ENCODE results near the gene ATP6V1C2.
A peak's percentile ranks its signal among the peaks of the same experiment; 100 is the strongest.
"Not testable (repeated sequence)": the region's sequence is repeated elsewhere in the genome, so short reads cannot be mapped to it uniquely, and the experiment has no call there.

The ATP6V1C2 gene

DNA sequence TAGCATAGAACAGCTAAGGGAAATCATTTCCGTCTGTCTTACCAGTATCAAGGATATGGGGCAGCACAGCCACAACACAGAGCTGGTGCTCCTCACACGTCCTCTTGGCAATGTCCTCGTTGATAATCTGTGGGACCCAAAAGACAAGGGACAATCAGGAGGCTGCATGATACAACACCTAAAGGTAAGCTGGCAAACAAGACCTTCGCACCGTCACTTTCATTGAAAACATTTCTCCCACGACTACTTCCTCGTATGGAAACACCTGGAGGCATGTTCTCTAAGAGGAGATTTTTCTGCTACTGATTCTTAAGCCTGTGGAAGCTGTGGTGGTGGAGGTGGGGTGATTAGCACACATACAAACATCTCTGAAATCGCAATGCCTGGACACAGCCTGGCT, 67.4 kb downstream of the ATP6V1C2 start:
- no peak for DNase-seq

DNA sequence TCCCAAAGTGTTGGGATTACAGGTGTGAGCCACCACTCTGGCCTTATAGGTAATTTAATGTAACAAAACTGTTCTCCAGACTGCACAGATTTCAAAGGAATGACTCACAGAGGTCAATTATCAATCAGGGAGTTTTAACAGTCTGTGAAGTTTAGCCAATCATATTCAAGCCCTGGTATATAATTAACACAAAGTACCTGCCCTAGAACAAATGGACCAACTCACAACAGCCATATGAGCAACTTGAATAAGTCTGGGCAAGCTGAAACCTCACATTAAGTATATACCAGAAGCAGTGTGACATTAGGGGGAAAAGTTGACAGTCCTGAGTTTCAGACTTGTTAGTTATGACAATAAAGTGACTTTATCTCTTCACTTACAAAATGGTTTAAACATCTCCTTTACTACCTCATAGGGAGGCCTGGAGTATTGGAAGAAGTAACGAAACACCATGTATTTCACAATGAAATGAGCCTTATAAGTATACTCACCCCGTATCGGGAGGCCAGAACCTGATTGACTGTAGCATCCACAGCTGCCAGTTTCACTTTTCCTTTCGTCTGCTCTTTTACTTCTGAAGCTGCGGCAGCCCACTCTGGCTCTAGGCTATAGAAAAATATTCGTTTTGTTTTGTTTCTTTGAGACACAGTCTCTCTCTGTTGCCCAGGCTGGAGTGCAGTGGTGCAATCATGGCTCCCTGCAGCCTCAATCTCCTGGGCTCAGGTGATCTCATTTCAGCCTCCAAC, 69.0 kb downstream of the ATP6V1C2 start:
- DNase-seq, result no peak

DNA sequence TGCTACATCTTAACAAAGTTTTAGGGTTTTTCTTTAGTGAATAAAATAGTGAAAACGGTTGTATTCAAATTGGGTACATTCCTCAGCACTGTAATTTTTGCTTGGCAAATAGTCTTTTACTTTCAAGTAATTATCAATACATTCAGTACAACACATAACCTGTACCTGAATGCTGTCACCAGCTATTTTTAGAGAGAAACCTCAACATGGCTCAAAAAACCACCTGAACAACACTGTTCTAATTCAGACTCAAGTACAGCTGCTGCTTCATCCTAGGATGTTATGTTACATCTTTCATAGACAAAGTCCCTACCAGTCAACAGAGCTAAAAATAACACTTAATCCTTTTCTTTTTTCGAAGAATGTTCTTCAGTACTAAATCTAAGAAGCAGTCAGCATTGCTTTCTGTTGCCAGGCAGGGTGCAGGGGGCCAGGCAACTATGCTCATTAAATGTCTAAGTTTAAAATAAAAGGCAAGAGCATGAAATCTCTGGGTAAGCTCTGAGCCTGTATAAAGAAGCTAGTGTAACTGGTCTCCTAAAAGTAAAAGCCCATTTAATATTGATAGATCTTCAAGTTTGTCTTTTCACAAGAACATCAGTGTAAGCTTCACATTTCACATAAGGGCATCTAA, 70.7 kb downstream of the ATP6V1C2 start:
- DNase-seq, result no peak

DNA sequence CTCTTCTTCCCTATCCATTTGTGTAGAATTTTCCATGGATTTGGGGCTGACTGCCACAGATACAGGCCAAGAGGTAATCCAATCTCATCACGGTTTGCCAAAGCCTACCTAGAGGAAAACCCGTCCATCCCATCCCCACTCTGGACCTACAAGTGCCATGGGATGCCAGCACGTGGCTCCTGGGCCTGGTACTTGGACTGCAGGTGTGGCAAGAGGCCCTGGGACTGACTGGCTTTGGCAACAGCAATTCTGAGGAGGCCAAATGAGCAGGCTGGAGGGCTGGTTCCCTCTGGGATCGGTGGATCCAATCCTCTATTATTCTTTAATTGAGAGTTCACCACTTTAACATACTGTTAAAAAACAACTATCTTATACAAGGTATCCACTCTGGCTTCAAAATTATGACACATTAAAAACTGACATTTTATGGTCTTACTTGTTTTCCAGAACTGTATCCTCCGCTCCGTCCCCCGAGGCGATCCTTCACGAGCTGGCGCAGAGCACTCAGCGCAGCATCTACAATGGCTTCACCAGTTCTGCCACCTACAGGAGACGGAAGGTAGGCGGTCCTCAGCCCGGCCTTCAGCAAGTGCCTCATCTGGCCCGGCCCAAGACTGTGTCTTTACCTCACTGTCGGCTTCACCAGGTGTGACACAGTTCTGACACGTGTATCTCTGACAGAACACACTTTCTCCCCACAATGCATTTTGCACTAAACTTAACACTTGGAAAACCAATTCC, 71.4 kb downstream of the ATP6V1C2 start:
- DNase-seq, result no peak

DNA sequence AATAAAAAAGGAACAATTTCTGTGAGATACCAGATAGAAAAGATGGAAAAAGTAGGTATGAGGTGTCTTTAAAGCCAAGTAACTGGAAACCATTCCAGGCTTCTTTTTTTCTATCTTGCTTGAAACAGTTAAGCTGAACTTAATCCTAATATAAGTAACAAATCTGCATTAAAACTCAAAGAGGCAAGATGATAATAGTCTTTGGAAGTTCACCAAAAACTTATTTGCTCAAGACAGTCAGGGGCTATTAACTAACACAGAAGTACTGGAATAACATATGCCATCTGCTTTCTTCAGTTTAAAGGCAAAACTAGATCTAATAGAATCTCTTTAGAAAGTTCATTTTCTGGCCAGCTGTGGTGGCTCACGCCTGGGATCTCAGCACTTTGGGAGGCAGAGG, 72.4 kb downstream of the ATP6V1C2 start:
- no peak for DNase-seq

DNA sequence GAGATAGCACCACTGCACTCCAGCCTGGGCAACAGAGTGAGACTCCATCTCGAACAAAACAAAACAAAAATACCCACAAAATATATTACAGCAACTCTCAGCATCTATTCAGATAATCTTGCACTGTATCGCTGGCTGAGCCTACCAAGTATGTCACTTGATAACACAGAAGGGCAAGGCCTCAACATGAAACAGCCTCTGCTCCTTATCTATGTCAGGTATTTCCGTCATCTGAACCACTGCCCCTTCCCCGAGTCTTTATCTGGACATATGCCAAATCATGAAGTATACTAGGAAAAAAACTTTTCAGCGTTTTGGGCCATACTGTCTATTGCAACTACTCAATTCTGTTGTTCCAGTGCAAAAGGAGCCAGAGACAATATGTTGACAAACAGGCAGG, 73.4 kb downstream of the ATP6V1C2 start:
- no peak for DNase-seq

DNA sequence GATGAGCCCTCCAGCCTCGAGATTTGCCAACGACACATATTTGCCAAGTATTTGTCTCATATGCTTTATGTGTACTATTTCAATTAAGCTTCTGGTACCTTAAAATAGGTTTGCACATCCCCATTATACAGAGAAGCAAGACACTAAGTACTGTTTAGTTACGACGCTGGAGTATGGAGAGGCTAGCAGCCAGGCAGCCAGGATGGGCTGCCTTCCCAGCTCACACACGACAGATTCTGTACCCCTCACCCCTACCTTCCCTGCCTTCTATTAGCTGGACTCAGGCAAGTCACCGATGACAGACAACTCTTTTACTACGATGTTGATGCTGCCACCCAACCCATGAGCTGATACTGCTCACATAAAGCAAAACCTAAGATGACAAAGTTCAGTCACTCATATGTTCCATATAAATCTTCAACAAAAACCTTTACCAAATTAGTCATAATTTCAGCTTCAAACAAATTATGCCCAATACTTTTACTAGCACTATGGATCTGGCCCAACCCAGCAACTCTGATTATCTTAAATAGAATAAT, 74.1 kb downstream of the ATP6V1C2 start:
- DNase-seq, result no peak

DNA sequence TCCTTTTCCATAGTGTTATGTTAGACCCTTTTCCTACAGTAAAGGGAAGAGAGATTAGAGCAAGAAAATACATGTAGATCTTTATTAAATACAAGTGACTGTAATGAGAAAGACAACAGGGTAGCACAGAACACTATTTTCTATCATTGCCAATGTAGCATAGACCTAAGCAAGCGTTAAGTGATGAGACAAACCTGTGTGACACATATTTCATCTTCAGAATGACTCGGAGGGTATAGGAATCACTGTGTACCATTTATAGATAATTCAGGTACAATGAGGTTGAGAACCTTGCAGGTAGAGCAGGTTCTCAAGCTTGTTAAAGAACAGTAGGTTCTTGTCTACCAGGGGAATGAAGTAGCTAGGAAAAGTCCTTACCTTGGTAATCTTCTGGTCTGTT, 75.3 kb downstream of the ATP6V1C2 start:
- DNase-seq, result no peak

DNA sequence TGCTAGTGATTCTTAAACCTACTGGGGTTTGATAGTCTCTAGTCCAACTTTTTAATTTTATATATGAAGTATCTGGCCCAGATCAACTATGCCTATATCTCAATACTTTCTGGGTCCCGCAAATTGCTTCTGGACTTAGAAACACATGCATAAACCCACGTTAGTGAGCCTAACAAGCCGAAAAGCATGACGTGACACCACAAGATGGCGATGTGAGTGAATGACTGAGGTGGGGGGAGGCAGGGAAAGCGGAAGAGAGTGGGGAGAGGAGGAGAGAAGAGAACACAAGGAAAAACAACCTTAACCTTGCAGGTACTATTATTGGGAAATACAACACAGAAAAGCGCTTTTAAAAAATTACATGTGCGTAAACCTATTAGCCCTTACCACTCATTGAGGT, 77.4 kb downstream of the ATP6V1C2 start:
- no peak for DNase-seq

DNA sequence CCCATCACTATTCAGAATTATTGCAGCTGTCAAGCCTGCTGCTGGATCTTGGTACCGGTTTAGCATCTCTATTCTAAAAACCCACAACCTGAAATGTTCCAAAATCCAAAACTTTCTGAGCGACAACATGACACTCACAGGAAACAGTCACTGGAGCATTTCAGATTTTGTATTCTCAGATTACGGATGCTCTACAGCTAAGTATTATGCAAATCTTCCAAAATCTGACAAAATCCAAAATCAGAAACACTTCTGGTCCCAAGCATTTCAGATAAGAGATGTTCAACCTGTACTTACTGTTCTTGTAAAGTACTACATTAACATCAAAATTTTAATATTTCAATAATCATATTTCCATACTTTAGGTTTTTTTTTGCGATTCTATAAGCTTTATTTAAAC, 78.7 kb downstream of the ATP6V1C2 start:
- DNase-seq, result no peak

DNA sequence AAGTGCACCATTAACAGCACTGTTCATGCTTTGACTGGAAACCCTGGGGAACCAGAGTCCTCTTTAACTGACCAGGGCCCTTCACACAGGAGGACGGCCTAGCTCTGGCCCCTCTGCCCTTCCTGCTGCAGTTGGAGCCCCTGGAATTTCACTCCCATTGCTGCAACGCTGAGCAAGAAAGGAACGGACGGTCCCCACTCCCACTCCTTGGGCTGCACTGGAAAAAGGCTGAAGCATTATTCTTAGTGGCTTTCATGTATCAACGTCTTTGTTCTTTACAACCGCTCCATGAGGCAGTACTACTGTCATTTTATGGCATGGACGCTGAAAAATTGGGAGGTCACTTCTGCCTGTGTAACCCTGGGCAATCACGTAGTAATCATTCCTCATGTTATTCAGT, 81.2 kb downstream of the ATP6V1C2 start:
- DNase-seq, result no peak

DNA sequence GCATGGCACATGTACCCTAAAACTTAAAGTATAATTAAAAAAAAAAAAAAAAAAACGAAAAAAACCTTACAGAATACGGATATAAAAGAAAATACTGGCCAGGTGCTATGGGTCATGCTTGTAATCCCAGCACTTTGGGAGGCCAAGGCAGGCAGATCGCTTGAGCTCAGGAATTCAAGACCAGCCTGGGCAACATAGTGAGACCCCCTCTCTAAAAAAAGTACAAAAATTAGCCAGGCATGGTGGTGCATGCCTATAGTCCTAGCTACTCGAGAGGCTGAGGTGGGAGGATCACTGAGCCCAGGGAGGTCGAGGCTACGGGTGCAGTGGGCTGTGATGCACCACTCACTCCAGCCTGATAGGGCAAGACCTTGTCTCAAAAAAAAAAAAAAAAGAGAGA, 84.6 kb downstream of the ATP6V1C2 start:
- DNase-seq, result not testable (repeated sequence)

DNA sequence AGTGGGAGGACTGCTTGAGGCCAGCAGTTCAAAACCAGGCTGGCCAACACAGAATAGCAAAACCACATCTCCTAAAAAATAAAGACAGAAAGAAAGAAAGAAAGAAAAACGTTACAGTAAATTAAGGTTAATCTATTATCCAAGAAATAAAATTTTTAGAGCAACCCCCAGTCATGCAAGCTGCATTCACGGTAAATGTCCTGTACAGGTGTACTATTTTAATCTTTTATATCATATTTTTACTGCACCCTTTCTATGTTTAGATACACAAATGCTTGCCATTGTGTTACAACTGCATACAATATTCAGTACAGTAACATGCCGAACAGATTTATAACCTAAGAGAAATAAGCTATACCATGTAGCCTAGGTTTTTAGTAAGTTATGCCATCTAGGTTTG, 85.1 kb downstream of the ATP6V1C2 start:
- DNase-seq, result no peak

DNA sequence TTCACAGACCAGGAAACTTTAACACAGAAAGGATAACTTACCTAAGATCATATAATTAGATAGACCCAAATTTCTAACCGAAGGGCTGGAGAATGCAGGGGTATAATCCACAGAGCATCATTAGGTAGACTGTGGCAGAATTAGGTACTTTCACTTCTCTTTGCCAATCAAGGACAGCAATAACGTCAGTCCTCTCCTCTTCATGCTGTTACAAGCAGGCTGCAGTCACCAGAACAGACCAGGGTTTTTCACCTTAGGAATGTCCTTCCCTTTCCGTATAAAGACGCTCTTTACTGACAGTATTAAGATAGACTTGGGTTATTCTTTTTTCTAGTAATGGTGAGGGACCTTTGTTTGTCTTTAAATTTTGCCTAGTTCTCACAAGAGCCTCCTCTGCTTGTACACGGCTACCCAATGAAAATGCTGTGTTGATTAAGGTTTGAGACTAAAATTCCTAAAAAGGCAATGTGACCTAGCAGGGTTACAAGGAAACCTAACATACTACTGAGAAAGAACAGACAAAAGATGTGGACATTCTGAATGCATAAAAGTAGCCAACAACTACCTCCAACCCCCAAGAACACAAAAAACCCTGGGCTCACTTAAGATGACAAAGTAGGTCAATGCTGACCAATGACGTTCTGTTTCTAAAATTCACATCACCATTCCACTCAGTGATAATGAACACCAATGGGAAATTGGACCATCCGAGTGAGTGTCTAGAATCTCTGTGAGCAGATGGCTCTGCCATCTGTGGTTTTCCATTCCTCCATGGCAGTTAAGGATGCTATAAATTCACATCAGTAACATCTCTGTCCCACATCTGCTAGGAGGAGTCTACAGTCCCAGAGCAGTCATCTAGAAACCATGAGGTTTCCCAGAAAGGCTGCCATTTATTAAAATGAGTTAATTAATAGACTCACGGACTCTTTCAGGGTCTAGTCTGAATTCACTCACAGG, 89.1 kb downstream of the ATP6V1C2 start:
- no peak for DNase-seq

DNA sequence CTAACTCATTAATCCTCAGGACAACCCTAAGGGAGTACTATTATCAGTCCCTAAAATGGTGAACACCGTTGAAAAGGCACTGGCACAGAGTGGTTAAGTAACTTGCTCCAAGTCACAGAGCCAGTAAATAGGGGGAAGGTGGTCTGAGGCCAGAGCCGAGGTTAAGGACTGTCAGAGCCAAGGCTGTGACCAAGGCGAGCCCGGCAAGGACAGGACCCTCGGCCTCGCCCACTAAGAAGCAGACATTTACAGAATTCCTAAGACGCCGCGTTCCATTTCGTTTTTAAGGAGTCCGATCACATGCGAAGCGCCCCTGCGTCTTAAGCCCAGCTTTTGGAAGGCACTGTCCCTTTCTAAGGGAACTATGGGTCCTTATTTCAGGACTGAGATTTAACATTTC, 90.1 kb downstream of the ATP6V1C2 start:
- no peak for DNase-seq

DNA sequence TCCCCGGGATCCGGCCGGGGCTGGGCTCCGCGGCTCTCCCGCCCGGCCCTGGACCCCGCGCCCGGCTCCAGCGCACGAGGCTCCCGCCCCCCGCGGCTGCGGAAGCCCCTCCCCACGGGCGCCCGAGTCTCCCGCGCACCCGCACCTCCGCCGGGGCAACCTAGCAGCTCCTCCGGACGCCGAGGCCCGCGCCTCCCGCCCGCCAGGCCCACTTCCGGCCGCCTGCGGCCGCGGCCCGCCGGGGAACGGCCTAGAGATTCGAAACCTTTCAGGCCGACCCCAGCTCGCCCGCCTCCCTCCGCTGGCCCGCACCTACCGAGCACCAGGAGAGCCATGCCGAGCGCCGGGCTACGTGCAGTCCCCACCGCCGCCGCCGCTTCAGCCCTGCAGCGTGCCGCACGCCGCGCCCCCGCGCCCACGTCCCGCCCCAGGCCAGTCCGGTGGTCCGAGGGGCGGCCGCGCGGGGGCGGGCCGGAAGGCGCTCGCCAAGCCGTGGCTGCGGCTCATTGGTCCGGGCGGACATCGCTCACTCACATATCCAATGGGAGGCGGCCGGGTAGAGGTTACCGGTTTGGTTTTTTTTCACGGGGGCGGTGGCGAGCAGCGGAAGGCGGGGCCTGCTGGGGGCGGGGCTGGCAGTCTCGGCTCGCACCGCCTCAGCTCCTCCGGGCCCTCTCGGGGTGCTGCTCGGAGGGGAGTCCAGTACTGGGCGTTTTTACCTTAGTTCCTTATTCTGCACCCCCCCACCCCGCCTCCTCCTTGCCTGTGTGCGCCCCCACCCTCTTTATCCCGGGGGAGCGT, 91.1 kb downstream of the ATP6V1C2 start, which contains the start of gene PDIA6:
Gene PDIA6, minus strand, starts transcription at position 424 of the 801 bp plus-strand sequence. Its CDS starts 89 bp downstream, at position 335.
- DNase-seq, result peak; percentile 94

DNA sequence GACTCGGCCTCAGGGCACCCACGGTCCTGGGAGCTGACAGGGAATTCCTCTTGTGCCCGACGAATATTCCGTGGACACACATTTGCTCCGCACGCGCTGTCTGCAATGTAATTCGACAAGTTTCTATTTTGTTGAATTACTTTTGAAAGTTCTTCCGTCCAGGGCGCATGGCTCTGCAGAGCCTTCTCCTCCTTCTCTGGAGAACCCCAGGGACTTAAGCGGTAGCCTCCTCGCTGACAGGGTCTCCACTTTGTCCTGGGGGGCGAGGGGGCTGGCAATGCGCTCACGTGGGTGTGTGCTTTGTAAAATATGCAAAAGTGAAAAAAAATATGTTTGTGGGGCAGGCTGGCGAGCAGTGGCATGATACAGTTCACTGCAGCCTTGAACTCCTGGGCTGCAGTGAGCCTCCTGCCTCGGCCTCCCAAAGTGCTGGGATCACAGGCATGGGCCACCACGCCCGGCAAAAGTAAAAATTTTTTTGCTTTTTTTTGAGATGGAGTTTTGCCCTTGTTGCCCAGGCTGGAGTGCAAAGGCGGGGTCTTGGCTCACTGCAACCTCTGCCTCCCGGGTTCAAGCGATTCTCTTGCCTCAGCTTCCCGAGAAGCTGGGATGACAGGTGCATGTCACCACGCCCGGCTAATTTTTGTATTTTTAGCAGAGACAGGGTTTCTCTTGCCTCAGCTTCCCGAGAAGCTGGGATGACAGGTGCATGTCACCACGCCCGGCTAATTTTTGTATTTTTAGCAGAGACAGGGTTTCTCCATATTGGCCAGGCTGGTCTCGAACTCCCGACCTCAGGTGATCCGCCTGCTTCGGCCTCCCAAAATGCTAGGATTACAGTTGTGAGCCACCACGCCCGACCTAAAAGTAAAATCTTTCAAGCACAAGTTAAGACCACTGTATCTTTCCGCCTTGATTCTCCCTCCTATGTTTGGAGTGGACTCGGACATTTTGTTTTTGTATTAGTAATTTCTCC, 92.0 kb downstream of the ATP6V1C2 start:
- DNase-seq, result not testable (repeated sequence)

DNA sequence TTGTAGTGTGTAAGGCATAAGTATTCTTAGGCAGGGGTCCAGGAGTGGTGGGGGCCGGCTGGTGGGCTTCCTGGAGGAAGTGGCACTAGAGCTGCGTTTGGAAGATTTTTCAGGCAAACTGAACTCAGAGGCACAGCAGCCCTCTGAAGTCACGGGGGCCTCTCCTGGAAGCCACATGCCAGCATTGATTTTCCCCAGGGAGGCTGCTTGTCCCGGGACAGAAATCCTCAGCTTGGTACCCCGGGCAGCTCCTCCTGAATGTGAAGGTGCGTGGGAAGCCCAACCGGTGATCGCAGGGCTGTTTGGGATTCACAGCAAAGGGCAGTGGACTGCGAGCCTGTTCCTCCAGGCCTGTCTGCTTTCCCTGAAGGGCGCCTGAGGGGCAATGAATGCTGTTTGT, 92.7 kb downstream of the ATP6V1C2 start:
- no peak for DNase-seq

DNA sequence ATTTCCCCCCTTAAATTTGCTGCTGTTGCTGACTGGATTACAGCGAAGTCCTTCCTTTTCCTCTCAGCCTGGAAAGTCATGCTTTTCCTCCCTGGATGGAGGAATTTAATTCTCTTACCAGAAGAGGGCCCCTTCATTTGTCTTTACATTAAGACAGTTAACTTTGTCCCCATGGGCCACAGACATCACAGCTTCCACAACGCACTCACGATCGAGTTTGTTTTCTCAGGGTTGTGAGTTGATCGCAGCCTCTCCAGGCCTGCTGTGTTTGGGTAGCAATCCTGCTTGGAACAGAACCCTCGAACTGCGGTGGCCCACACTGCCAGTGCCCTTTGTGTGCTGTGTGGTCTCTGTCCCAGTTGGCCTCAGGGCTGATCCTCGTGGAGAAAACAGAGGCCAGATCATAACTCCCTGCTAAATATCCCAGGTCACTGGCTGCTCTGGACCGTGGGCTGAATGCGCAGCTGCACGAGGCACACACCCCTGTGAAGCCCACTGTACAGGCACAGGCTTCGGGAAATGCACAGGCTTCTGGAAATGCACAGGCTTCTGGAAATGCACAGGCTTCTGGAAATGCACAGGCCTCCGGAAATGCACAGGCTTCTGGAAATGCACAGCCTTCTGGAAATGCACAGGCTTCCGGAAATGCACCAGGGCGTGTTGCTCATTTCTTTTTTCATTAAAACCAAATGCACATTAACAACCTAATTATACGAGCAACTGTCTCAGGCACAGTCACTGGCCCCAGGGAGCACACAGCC, 93.3 kb downstream of the ATP6V1C2 start:
- DNase-seq, result no peak

DNA sequence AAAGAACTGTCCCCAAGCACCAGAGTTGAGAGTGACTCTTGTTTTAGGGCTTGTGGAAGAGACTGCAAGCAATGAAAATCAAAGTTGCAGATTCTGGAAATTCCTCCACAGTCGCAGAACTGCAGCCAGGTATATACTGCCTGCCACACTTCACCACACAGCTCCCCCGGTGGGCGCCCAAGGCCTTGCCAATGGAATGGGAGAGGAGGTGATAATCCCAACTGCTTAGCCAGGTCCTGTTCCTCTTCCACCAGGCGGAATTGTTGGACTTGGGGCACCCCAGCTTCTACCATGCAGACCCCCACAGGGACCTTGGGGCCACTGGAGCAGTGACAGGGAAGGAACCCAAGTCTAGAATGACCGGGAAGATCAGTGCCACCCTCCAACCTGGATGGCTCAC, 96.0 kb downstream of the ATP6V1C2 start:
- DNase-seq, result no peak
